ENCODE results near the gene ADAMTS3.

Gene ADAMTS3

GRCh38 chr4:72471816-72472215 is 97.2 kb downstream of the ADAMTS3 start:
- TF ChIP-seq GATA1 (IDR thresholded peaks at IDR 0.05; ENCODE audit: low read depth, low read length) (no peak), POLR2A (IDR thresholded peaks at IDR 0.05; ENCODE audit: low read length) (no peak)
- DNase-seq = no peak

GRCh38 chr4:72468904-72469502 is 100.0 kb downstream of the ADAMTS3 start:
- peak; percentile 35 to 59 for DNase-seq
- no peak for TF ChIP-seq POLR2A (IDR thresholded peaks at IDR 0.05; ENCODE audit: low read length)
- TF ChIP-seq GATA1 (IDR thresholded peaks at IDR 0.05; ENCODE audit: low read depth, low read length) = no peak

GRCh38 chr4:72467633-72468032 is 101.4 kb downstream of the ADAMTS3 start:
- DNase-seq = no peak
- TF ChIP-seq POLR2A (IDR thresholded peaks at IDR 0.05; ENCODE audit: low read length) (no peak), GATA1 (IDR thresholded peaks at IDR 0.05; ENCODE audit: low read depth, low read length) (no peak)

- no peak for TF ChIP-seq GATA1 (IDR thresholded peaks at IDR 0.05; ENCODE audit: low read depth, low read length)
- TF ChIP-seq POLR2A (IDR thresholded peaks at IDR 0.05; ENCODE audit: low read length) = no peak
- DNase-seq = no peak
Measured at GRCh38 chr4:72463724-72464123, 105.3 kb downstream of the ADAMTS3 start.

- no peak for DNase-seq
- no peak for TF ChIP-seq GATA1 (IDR thresholded peaks at IDR 0.05; ENCODE audit: low read depth, low read length)
- TF ChIP-seq POLR2A (IDR thresholded peaks at IDR 0.05; ENCODE audit: low read length) = no peak
Measured at GRCh38 chr4:72457158-72457557, 111.9 kb downstream of the ADAMTS3 start.

- TF ChIP-seq GATA1 (IDR thresholded peaks at IDR 0.05; ENCODE audit: low read depth, low read length) (no peak), POLR2A (IDR thresholded peaks at IDR 0.05; ENCODE audit: low read length) (no peak)
- DNase-seq = no peak
Measured at GRCh38 chr4:72451349-72451748, 117.7 kb downstream of the ADAMTS3 start.

GRCh38 chr4:72449705-72450104 is 119.3 kb downstream of the ADAMTS3 start:
- TF ChIP-seq GATA1 (IDR thresholded peaks at IDR 0.05; ENCODE audit: low read depth, low read length) (no peak), POLR2A (IDR thresholded peaks at IDR 0.05; ENCODE audit: low read length) (no peak)
- no peak for DNase-seq

- TF ChIP-seq GATA1 (IDR thresholded peaks at IDR 0.05; ENCODE audit: low read depth, low read length) = no peak
- TF ChIP-seq POLR2A (IDR thresholded peaks at IDR 0.05; ENCODE audit: low read length) = no peak
- DNase-seq = no peak
Measured at GRCh38 chr4:72448231-72448630, 120.8 kb downstream of the ADAMTS3 start.

- DNase-seq = no peak
- TF ChIP-seq GATA1 (IDR thresholded peaks at IDR 0.05; ENCODE audit: low read depth, low read length) (no peak), POLR2A (IDR thresholded peaks at IDR 0.05; ENCODE audit: low read length) (no peak)
Measured at GRCh38 chr4:72446353-72447055, 122.5 kb downstream of the ADAMTS3 start.

- no peak for TF ChIP-seq POLR2A (IDR thresholded peaks at IDR 0.05; ENCODE audit: low read length)
- no peak for DNase-seq
Measured at GRCh38 chr4:72444092-72444491, 124.9 kb downstream of the ADAMTS3 start.

GRCh38 chr4:72442715-72443114 is 126.3 kb downstream of the ADAMTS3 start:
- TF ChIP-seq GATA1 (IDR thresholded peaks at IDR 0.05; ENCODE audit: low read depth, low read length) (no peak), POLR2A (IDR thresholded peaks at IDR 0.05; ENCODE audit: low read length) (no peak)
- DNase-seq = no peak

- TF ChIP-seq POLR2A (IDR thresholded peaks at IDR 0.05; ENCODE audit: low read length) (no peak), GATA1 (IDR thresholded peaks at IDR 0.05; ENCODE audit: low read depth, low read length) (no peak)
- DNase-seq = no peak
Measured at GRCh38 chr4:72442147-72442546, 126.9 kb downstream of the ADAMTS3 start.

- DNase-seq = no peak
- TF ChIP-seq POLR2A (IDR thresholded peaks at IDR 0.05; ENCODE audit: low read length) (no peak), GATA1 (IDR thresholded peaks at IDR 0.05; ENCODE audit: low read depth, low read length) (no peak)
Measured at GRCh38 chr4:72440386-72440785, 128.6 kb downstream of the ADAMTS3 start.

- TF ChIP-seq GATA1 (IDR thresholded peaks at IDR 0.05; ENCODE audit: low read depth, low read length) (no peak), POLR2A (IDR thresholded peaks at IDR 0.05; ENCODE audit: low read length) (no peak)
- DNase-seq = no peak
Measured at GRCh38 chr4:72432975-72433374, 136.0 kb downstream of the ADAMTS3 start.

- no peak for TF ChIP-seq POLR2A (IDR thresholded peaks at IDR 0.05; ENCODE audit: low read length)
- TF ChIP-seq GATA1 (IDR thresholded peaks at IDR 0.05; ENCODE audit: low read depth, low read length) = no peak
- no peak for DNase-seq
Measured at GRCh38 chr4:72432282-72432681, 136.7 kb downstream of the ADAMTS3 start.

Measured in erythroblast (primary cell).